OCI-LY7 (cell line): ENCODE results near the gene EPB41L1.
A peak's percentile ranks its signal among the peaks of the same experiment; 100 is the strongest.

Experiments
- EZH2phosphoT487 ChIP-seq: fragments of 200-600 bp; sonication (generic); IDR thresholded peaks from 2 replicates; pipeline ENCODE4 v1.6.1; 2018; ENCODE audit warnings: low read depth, borderline replicate concordance, mild to moderate bottlenecking, mixed run types, antibody characterized with exemption, low read length, moderate library complexity, mixed read lengths
- TF ChIP-seq, protein P1 (sequence below): fragments of 200-600 bp; sonication (generic); conservative IDR thresholded peaks from 2 replicates; pipeline ENCODE4 v1.5.1; 2014; ENCODE audit warnings: mild to moderate bottlenecking, antibody characterized with exemption, low read length, moderate library complexity, mixed read lengths

DNA sequence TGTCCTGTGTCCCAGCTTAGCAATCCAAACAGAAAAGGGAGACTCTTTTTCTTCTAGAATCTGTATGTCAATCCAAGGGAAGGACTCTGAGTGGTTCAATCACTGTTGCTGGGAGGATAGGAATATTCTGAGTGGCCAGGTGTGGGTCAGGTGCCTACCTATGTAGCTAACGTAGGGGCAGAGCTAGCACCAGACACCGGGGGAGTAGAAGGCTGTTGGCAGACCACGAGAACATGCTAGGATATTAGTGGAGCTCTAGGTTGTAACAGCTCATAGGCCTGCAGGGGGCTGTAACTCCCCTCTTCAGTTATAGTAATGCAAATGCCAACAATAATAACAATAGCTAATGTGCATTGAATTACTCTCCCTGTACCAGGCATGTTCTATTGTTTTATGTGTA is 39.8 kb upstream of the EPB41L1 start:
- TF ChIP-seq, protein P1, sequence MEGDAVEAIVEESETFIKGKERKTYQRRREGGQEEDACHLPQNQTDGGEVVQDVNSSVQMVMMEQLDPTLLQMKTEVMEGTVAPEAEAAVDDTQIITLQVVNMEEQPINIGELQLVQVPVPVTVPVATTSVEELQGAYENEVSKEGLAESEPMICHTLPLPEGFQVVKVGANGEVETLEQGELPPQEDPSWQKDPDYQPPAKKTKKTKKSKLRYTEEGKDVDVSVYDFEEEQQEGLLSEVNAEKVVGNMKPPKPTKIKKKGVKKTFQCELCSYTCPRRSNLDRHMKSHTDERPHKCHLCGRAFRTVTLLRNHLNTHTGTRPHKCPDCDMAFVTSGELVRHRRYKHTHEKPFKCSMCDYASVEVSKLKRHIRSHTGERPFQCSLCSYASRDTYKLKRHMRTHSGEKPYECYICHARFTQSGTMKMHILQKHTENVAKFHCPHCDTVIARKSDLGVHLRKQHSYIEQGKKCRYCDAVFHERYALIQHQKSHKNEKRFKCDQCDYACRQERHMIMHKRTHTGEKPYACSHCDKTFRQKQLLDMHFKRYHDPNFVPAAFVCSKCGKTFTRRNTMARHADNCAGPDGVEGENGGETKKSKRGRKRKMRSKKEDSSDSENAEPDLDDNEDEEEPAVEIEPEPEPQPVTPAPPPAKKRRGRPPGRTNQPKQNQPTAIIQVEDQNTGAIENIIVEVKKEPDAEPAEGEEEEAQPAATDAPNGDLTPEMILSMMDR: peak; percentile 44
- TF ChIP-seq EZH2phosphoT487: no peak
